ENCODE measurements around the gene PPP5C.
"Not testable (repeated sequence)": the region's sequence is repeated elsewhere in the genome, so short reads cannot be mapped to it uniquely, and the experiment has no call there.

PPP5C gene

DNA sequence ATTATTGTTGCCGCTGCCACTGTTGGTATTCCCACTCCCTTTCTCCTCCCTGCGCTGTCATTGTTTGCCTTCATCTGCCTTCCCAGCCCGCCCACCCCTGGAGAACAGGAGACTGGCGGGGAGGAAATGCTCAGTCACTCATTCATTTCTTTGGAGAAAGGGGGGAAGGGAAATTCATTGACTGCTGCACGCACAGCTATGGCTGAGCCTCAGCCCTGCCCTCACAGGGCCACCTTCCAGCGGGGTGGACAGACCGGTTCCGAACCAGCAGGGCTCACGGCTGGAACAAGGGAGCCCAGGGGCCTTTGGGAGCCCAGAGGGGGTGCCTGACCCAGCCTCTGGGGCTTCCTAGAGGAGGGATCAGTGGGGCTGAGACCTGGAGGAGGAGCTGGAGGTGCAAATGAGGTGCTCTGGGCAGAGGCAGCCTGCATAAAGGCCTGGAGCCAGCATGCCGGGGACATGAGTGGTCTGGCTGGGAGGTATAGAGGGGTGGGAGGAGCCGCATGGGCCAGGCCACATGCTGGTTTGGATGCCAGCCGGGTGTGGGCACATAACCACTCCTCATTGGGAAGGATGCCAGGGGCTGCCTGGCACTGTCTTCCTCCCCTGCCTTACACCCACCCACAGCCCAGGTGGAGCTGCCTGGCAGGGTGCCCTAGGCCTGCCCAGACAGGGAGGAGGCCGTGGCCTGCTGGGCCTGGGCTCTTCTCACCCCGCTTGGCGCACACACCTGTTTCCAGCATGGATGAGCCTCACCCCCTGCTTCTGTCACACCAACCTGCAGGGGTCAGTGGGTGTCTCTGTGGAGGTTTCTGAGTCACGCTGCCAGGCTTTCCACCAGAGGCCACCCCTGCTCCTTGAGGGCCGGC is 26.8 kb downstream of the PPP5C start:
- peaks cover 29% of the 10 kb centered on the region for H3K36me3 ChIP-seq (ENCODE audit: control insufficient read depth, insufficient read depth, low read length)
- no peak for DNase-seq
- H3K4me1 ChIP-seq (ENCODE audit: control insufficient read depth, insufficient read depth, low read length, poor library complexity, severe bottlenecking), result no peaks in the 10 kb centered on the region
- H3K4me3 ChIP-seq (ENCODE audit: insufficient read depth, low read depth, low read length, poor library complexity, severe bottlenecking), result no peak overlapping the region
- H3K27ac ChIP-seq (ENCODE audit: insufficient read depth, low read length, poor library complexity, severe bottlenecking), result no peak overlapping the region
- H3K9me3 ChIP-seq (ENCODE audit: control insufficient read depth, low read length), result no peaks in the 10 kb centered on the region
- H3K27me3 ChIP-seq (replicated peaks; ENCODE audit: control insufficient read depth, insufficient read depth, low read length, poor library complexity, severe bottlenecking), result no peaks in the 10 kb centered on the region

DNA sequence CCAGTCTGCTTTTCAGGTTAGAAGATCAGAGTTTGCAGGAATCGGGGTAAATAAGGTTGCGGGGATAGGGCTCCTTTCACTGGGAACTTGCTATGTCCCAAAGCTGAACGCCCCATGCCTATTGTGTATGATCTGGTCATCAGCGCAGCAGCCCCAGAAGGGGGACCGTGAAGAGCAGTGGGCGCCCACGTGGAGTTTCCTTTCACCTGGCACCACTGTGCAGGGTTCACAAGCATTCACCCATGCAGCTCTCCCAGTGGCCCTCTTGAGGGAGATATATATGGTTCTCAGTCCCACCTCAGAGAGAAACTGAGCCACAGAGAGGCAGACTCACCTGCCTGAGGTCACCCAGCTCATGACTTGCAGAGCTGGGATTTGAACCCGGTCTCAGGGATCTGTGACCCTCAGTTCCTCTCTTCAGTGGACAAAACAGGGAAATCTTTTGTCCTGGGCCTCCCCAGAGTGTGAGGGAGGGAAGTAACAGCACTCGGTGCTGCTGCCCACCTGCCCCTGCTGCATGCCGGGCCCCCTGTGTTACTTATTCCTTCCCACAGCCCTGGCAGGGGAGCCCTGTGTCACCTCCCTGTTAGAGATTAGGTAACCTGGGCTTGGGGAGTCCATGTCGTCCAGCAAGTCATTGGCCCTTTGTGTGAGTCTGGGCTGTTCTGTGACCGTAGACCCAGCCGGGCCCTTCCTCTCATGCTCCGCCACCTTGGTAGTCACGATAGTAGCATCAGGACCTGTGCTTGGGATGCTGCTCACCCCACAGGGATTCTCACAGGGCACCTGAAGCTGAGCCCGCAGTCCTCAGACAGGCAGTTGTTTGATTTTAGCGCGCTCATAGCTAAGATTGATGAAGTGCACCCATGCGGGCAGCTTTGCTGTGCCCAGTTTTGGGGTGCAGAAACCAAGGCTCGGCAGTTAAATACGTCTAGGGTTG is 27.9 kb downstream of the PPP5C start:
- Histone ChIP-seq H3K4me3 (ENCODE audit: insufficient read depth, low read depth, low read length, poor library complexity, severe bottlenecking) (no peak overlapping the region), H3K27me3 (replicated peaks; ENCODE audit: control insufficient read depth, insufficient read depth, low read length, poor library complexity, severe bottlenecking) (no peaks in the 10 kb centered on the region), H3K27ac (ENCODE audit: insufficient read depth, low read length, poor library complexity, severe bottlenecking) (no peak overlapping the region), H3K9me3 (ENCODE audit: control insufficient read depth, low read length) (no peaks in the 10 kb centered on the region), H3K4me1 (ENCODE audit: control insufficient read depth, insufficient read depth, low read length, poor library complexity, severe bottlenecking) (no peaks in the 10 kb centered on the region), H3K36me3 (ENCODE audit: control insufficient read depth, insufficient read depth, low read length) (peaks cover 38% of the 10 kb centered on the region)
- no peak for DNase-seq

DNA sequence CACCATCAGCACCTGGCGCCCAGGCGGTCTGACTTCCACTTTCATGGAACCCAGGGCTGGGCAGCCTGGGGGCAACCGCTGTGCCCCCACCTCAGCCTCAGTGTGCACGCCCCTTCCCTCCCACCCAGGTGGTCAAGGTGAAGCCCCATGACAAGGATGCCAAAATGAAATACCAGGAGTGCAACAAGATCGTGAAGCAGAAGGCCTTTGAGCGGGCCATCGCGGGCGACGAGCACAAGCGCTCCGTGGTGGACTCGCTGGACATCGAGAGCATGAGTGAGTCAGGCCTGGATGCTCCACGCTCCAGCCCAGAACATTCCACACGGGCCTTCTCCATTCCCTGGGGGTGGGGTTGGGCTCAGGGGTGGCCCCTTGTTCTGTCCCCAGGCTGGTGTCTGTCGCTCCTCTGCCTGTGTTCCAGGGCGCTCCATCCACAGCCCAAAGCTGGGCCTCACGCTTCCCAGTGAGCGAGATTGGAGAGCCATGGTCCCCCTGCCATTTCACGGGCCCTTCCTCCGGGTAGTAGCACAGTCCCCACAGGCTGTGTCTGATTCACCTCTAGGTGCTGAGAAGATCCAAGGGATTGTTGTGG is 28.7 kb downstream of the PPP5C start:
- H3K36me3 ChIP-seq (ENCODE audit: control insufficient read depth, insufficient read depth, low read length), result peaks cover 39% of the 10 kb centered on the region
- not testable (repeated sequence) for H3K4me1 ChIP-seq (ENCODE audit: control insufficient read depth, insufficient read depth, low read length, poor library complexity, severe bottlenecking)

DNA sequence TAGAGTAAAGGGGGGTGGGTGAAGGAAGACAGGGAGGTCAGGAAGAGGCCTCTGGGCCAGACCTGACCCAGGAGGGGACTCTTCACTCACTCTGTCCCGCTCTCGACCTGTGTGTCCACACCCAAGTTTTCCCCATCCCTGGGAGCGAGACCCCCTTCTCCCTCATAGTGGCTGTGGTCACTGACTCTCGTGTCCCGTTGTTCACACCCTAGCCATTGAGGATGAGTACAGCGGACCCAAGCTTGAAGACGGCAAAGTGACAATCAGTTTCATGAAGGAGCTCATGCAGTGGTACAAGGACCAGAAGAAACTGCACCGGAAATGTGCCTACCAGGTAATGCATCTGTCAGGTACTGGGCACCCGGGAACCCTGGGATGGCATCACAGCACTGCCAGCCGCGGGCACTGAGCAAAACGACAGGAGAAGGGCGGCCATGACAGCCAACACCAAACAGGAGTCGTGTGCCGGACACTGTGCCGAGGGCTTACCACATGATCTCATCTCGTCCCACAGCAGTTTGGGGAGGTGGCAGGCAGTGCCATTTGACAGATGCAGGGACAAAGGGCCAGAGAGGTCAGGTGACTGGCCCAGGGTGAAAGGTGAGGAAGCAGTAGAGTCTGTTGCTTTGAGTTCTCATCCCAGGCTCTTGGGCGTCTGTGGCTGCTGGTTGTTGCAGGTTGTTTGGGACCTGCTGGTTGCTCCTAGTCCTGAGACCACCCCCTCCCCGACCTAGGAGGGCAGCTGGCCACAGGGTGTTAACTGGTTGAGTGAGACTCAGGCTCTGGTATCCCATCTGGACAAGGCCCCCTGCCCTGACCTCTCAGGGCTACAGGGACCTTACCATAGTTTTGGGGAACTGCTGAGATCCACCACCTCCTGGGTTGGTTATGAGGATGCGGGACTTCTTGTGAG is 29.6 kb downstream of the PPP5C start:
- DNase-seq, result no peak
- no peak overlapping the region for H3K4me3 ChIP-seq (ENCODE audit: insufficient read depth, low read depth, low read length, poor library complexity, severe bottlenecking)
- no peak overlapping the region for H3K27ac ChIP-seq (ENCODE audit: insufficient read depth, low read length, poor library complexity, severe bottlenecking)
- no peaks in the 10 kb centered on the region for H3K27me3 ChIP-seq (replicated peaks; ENCODE audit: control insufficient read depth, insufficient read depth, low read length, poor library complexity, severe bottlenecking)
- H3K36me3 ChIP-seq (ENCODE audit: control insufficient read depth, insufficient read depth, low read length), result peaks cover 42% of the 10 kb centered on the region
- no peaks in the 10 kb centered on the region for H3K4me1 ChIP-seq (ENCODE audit: control insufficient read depth, insufficient read depth, low read length, poor library complexity, severe bottlenecking)
- no peaks in the 10 kb centered on the region for H3K9me3 ChIP-seq (ENCODE audit: control insufficient read depth, low read length)

More for the DNA sequence above, 28.7 kb downstream of the PPP5C start:
- not testable (repeated sequence) for H3K27ac ChIP-seq (ENCODE audit: insufficient read depth, low read length, poor library complexity, severe bottlenecking); H3K4me3 ChIP-seq (ENCODE audit: insufficient read depth, low read depth, low read length, poor library complexity, severe bottlenecking); H3K27me3 ChIP-seq (replicated peaks; ENCODE audit: control insufficient read depth, insufficient read depth, low read length, poor library complexity, severe bottlenecking); H3K9me3 ChIP-seq (ENCODE audit: control insufficient read depth, low read length); DNase-seq

DNA sequence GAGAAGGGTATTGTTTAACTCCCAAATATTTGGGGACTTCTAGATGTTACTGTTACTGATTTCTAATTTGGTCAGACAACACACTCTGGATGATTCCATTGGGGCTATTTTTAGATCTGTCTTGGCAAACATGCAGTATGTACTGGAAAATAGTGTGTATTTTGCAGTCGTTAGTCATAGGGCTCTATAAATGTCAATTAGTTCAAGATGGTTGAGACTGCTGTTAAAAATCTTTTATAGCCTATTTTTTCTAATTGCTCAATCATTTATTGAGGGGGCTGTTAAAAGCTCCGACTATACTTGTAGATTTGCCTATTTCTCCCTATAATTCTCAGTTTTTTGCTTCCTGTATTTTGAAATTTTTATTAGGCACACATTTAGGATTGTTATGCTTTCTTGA is 31.4 kb downstream of the PPP5C start:
- Histone ChIP-seq H3K36me3 (ENCODE audit: control insufficient read depth, insufficient read depth, low read length) (peaks cover 60% of the 10 kb centered on the region), H3K9me3 (ENCODE audit: control insufficient read depth, low read length) (no peaks in the 10 kb centered on the region), H3K27me3 (replicated peaks; ENCODE audit: control insufficient read depth, insufficient read depth, low read length, poor library complexity, severe bottlenecking) (no peaks in the 10 kb centered on the region), H3K4me1 (ENCODE audit: control insufficient read depth, insufficient read depth, low read length, poor library complexity, severe bottlenecking) (no peaks in the 10 kb centered on the region), H3K4me3 (ENCODE audit: insufficient read depth, low read depth, low read length, poor library complexity, severe bottlenecking) (no peak overlapping the region), H3K27ac (ENCODE audit: insufficient read depth, low read length, poor library complexity, severe bottlenecking) (no peak overlapping the region)
- DNase-seq, result no peak

DNA sequence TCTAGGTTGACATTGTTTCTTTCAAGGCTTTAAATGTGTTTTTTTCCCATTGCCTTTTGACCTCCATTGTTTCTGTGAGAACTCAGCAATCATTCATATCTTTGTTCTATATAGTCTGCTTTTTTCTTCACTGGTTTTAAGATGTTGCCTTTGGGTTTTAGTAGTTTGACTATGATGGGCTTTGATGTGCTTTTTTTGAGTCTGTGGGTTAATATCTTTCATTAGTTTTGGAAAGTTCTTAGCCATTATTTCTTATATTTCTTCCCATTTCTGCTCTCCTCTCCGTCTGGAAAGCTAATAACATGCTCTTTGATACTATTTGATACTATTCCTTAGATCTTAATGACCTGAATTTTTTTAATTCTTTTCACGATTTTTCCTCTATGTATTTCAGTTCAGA is 33.8 kb downstream of the PPP5C start:
- Histone ChIP-seq H3K9me3 (ENCODE audit: control insufficient read depth, low read length) (no peaks in the 10 kb centered on the region), H3K27me3 (replicated peaks; ENCODE audit: control insufficient read depth, insufficient read depth, low read length, poor library complexity, severe bottlenecking) (no peaks in the 10 kb centered on the region), H3K27ac (ENCODE audit: insufficient read depth, low read length, poor library complexity, severe bottlenecking) (no peak overlapping the region), H3K36me3 (ENCODE audit: control insufficient read depth, insufficient read depth, low read length) (peaks cover 78% of the 10 kb centered on the region), H3K4me1 (ENCODE audit: control insufficient read depth, insufficient read depth, low read length, poor library complexity, severe bottlenecking) (no peaks in the 10 kb centered on the region), H3K4me3 (ENCODE audit: insufficient read depth, low read depth, low read length, poor library complexity, severe bottlenecking) (no peak overlapping the region)
- DNase-seq, result no peak

DNA sequence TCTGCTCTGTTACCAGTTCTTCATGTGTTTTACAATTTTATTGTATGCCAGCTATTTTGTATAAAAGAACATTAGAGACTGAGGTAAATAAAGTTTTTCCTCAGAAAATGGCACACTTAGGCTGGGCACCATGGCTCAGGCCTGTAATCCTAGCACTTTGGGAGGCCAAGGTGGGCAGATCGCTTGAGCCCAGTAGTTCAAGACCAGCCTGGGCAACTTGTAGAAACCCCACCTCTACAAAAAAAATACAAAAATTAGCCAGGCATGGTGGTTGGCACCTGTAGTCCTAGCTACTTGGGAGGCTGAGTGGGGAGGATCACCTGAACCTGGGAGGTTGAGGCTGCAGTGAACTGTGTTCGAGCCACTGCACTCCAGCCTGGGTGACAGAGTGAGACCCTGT is 34.5 kb downstream of the PPP5C start:
- Histone ChIP-seq H3K36me3 (ENCODE audit: control insufficient read depth, insufficient read depth, low read length) (peaks cover 78% of the 10 kb centered on the region), H3K27ac (ENCODE audit: insufficient read depth, low read length, poor library complexity, severe bottlenecking) (no peak overlapping the region), H3K9me3 (ENCODE audit: control insufficient read depth, low read length) (no peaks in the 10 kb centered on the region), H3K4me3 (ENCODE audit: insufficient read depth, low read depth, low read length, poor library complexity, severe bottlenecking) (no peak overlapping the region), H3K27me3 (replicated peaks; ENCODE audit: control insufficient read depth, insufficient read depth, low read length, poor library complexity, severe bottlenecking) (no peaks in the 10 kb centered on the region), H3K4me1 (ENCODE audit: control insufficient read depth, insufficient read depth, low read length, poor library complexity, severe bottlenecking) (no peaks in the 10 kb centered on the region)
- no peak for DNase-seq

DNA sequence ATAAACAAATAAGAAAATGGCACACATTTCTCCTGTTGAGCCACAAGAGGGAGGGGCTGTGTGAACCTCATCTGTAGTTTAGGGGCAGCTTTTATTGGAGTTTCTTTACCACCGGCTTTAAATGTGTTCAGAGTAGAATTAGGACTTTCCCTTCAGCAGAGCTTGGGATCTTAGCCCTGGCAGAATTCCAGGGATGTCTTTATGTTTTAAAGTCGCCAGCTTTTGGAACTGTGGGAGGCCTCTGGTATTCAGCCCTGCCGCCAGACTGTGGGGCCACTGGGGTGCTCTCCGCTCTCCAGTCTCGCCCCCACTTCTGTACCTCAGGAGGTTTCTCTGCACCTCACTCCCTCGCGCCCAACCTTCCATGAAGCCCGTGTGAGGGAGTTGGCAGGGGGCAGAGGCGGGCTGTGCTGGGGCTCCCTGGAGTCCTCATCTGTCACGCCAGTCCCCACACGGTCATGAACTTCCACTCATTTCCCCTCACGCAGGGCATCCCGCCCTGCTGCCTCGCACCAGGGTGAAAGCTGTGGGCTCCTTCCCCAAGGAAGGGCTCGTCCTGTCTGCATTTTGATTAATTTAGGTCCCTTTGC is 35.0 kb downstream of the PPP5C start:
- H3K27ac ChIP-seq (ENCODE audit: insufficient read depth, low read length, poor library complexity, severe bottlenecking), result no peak overlapping the region
- no peaks in the 10 kb centered on the region for H3K4me1 ChIP-seq (ENCODE audit: control insufficient read depth, insufficient read depth, low read length, poor library complexity, severe bottlenecking)
- H3K36me3 ChIP-seq (ENCODE audit: control insufficient read depth, insufficient read depth, low read length), result peaks cover 77% of the 10 kb centered on the region
- DNase-seq, result no peak
- no peaks in the 10 kb centered on the region for H3K27me3 ChIP-seq (replicated peaks; ENCODE audit: control insufficient read depth, insufficient read depth, low read length, poor library complexity, severe bottlenecking)
- H3K4me3 ChIP-seq (ENCODE audit: insufficient read depth, low read depth, low read length, poor library complexity, severe bottlenecking), result no peak overlapping the region
- no peaks in the 10 kb centered on the region for H3K9me3 ChIP-seq (ENCODE audit: control insufficient read depth, low read length)
